Peyer's patch (tissue), 4 donors: ENCODE measurements around the gene IFT81.

Experiments used
- CTCF ChIP-seq, 6 experiments: fragments of 450-650 bp in 4 of 6; fragments of 200-600 bp in 2 of 6; sonication (generic) in 1 of 6; IDR thresholded peaks; one replicate each; pipeline ENCODE4 v1.5.1; 2017 to 2019; ENCODE audit warnings: antibody characterized with exemption in 6 of 6, mild to moderate bottlenecking in 3 of 6, moderate library complexity in 1 of 6
- POLR2A ChIP-seq, 2 donors: fragments of 450-650 bp; IDR thresholded peaks; one replicate each; pipeline ENCODE4 v1.5.1; 2017; ENCODE audit warnings: antibody characterized with exemption in 2 of 2, mild to moderate bottlenecking in 2 of 2, moderate library complexity in 2 of 2

GRCh38 chr12:110258466-110258865, 134.3 kb downstream of the IFT81 start:
- TF ChIP-seq CTCF (IDR thresholded peaks at IDR 0.05) (no peak), POLR2A (IDR thresholded peaks at IDR 0.05) (no peak)
